GM19468 (cell line): ENCODE data around the gene DROSHA.
"Not testable (repeated sequence)": the region's sequence is repeated elsewhere in the genome, so short reads cannot be mapped to it uniquely, and the experiment has no call there.

ENCODE experiments used
- ATAC-seq: cut with Tn5 transposase; IDR thresholded peaks from one replicate; pipeline ENCODE4 v1.9.1; 2021; ENCODE audit warnings: mild to moderate bottlenecking, moderate library complexity, moderate number of reproducible peaks; ENCODE audit not compliant: unreplicated experiment; ENCODE audit errors: extremely low read depth

DROSHA gene

DNA sequence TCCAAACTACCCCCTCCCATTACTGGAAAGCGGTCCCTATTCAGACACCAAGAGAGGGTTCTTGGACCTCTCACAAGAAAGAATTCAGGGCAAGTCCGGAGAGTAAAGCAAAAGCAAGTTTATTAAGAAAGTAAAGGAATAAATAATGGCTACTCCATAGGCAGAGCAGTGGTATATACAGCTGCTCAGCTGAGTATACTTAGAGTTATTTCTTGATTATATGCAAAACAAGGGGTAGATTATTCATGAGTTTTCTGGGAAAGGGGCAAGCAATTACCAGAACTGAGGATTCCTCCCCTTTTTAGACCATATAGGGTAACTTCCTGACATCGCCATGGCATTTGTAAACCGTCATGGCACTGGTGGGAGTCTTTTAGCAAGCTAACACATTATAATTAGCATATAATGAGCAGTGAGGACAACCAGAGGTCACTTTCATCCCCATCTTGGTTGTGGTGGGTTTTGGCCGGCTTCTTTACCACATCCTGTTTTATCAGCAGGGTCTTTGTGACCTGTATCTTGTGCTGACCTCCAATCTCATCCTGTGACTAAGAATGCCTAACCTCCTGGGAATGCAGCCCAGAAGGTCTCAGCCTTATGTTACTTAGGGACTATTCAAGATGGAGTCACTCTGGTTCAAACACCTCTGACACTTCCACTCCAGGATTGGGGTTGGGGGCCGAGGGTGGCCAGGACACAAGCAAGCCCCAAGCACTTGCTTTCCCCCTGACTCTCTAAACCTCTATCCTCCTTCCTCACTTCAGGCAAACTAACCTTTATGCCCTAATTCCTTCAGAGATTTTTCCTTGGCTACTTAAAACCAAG, 170.0 kb downstream of the DROSHA start:
- not testable (repeated sequence) for ATAC-seq

DNA sequence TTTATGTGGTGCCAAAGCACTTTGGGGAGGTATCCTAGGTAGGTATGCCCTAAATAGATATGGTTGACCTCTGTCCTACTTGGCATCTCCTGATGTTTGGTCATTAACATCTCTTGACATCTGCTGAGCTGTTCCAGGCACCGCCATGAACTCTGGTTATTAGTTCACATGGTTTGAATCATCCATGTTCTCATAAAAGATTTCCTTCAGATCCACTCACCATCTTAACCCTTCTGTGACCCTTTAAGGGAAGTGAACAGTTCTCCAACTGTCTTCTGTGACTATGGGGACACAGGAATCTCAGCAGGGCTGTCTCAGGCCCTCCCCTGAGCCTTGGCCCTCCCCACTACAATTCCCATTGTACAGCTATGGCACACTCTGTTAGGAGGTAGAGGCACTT, 170.7 kb downstream of the DROSHA start:
- no peak for ATAC-seq

DNA sequence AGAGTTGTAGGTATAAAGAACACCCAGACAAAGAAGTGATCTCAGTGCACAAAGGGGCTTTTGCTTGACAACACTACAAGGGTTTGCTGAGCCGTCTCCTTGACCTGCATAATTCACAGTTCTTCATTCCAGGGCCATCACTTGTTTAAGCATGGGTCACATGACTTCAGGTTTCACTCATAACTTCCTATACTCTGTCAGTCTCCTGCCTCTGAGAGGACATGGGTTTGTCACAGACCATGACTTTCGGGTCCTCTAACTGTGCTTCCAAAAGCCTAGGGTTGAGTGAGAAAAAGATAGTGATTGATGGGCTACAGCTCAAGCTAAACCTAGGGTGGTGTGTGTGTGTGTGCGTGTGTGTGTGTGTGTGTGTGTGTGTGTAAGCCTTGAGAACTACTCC, 172.1 kb downstream of the DROSHA start:
- no peak for ATAC-seq

DNA sequence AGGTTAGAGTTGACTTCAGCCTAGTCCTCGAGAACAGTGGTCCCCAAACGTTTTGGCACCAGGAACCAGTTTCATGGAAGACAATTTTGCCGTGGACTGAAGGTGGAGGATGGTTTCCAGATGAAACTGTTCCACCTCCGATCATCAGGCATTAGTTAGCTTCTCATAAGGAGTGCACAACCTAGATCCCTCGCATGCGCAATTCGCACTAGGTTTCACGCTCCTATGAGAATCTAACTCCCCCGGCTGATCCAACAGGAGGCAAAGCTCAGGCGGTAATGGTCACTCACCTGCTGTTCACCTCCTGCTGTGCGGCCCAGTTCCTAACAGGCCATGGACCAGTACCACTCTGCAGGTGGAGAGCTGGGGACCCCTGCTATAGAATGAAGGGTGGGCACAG, 174.9 kb downstream of the DROSHA start:
- no peak for ATAC-seq

DNA sequence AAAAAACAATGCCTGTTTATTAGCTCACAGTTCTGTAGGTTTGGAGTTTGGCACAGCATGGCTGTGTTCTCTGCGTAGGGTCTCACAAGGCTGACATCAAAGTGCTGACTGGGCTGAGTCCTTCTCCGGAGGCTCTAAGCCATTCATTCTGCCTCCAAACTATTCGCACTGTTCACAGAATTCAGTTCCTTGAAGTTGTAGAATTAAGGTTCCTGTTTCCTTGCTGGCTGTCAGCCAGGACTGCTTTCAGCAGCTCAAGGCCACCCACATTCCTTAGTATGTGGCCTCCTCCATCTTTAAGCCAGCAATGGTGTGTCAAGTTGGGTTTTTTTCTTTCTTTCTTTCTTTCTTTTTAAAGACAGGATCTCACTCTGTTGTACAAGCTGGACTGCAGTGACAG, 176.6 kb downstream of the DROSHA start:
- ATAC-seq = no peak
